ENCODE measurements around the gene ANLN. TPM values are rescaled to one million over a fixed set of nuclear protein-coding genes. Genes with fewer than 3 reads are reported as not detected.
"Not testable (repeated sequence)": the region's sequence is repeated elsewhere in the genome, so short reads cannot be mapped to it uniquely, and the experiment has no call there.

Gene ANLN
- total RNA-seq, 4 donors from 2014 or later = 9.4 to 17.3 (median 13.5) TPM

DNA sequence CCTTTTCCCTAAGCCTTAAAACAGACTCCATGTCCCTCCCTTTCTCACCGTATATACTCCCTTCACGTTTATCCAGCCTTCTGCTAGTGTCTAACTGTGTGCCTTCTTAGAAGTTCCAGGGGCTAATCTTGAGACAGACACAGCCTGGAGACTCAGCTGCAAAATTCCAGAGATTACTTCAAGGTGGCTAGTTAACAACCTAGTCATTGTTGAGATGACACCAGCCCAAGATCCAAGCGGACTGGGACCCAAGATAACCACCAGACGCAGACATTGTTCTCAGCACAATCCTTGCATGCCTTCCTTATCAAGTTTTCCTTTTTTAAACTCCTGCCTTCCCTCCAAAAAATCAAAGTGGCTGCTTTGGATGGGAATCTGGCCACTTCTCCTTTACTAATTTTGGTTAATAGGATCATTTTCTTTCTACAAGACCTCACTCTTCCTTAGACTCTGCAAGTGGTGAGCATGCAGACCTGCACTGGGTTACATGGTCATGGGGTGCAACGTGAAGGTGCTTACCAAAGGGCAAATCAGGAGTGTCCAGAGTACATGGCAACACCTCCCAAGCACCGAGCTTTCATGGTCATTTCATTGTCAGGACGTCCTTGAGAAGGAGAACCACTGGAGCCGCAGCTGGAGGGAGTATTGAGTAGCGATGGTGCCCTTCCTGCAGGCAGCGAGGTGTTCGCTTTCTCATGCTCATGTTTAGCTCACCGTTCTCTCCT is 69.7 kb downstream of the ANLN start:
- 87 to 90% methylated on average over 12 of the region's 12 CpGs for WGBS, 2 donors
- intact Hi-C loops (cut with DNase I; ENCODE audit: low total_unique reads) = no loop called here
- TF ChIP-seq, protein P1, sequence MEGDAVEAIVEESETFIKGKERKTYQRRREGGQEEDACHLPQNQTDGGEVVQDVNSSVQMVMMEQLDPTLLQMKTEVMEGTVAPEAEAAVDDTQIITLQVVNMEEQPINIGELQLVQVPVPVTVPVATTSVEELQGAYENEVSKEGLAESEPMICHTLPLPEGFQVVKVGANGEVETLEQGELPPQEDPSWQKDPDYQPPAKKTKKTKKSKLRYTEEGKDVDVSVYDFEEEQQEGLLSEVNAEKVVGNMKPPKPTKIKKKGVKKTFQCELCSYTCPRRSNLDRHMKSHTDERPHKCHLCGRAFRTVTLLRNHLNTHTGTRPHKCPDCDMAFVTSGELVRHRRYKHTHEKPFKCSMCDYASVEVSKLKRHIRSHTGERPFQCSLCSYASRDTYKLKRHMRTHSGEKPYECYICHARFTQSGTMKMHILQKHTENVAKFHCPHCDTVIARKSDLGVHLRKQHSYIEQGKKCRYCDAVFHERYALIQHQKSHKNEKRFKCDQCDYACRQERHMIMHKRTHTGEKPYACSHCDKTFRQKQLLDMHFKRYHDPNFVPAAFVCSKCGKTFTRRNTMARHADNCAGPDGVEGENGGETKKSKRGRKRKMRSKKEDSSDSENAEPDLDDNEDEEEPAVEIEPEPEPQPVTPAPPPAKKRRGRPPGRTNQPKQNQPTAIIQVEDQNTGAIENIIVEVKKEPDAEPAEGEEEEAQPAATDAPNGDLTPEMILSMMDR (IDR thresholded peaks at IDR 0.05) = no peak
- TF ChIP-seq POLR2A (IDR thresholded peaks at IDR 0.05) = no peak
- no peak for DNase-seq (ENCODE audit: low spot score in 2 of 2)
- H3K4me3 ChIP-seq (ENCODE audit: low read depth, poor library complexity, severe bottlenecking) = no peak overlapping the region

DNA sequence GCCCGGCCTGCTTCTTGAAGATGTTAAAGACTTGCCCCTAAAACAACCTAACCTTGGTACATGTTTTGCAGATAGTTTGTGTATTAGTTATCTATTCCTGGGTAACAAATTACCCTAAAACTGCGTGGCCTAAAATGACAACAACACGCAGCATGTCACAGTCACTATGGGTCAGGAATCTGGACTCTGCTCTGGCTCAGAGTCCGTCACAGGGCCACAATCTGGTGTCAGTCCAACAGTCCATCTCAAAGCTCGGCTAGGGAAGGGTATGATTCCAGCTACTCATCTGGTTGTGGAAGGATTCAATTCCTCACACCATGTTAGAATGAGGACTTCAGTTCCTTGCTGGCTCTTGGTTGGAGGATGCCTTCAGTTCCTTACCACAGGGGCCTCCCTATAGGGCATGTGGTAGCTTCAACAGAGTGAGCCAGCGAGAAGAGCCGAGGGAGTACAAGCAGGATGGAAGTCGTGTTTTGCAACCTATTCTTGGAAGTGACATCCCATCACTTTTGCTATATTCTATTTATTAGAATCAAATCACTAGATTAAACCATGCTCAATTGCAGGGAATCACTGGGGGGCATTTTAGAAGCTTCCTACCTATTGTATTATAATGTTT is 71.3 kb downstream of the ANLN start:
- DNase-seq (ENCODE audit: low spot score in 2 of 2) = no peak
- H3K4me3 ChIP-seq (ENCODE audit: low read depth, poor library complexity, severe bottlenecking) = no peak overlapping the region
- WGBS, 2 donors = 94 to 95% methylated on average over 8 of the region's 8 CpGs
- intact Hi-C loops (cut with DNase I; ENCODE audit: low total_unique reads) = no loop called here
- TF ChIP-seq POLR2A (IDR thresholded peaks at IDR 0.05) = no peak
- TF ChIP-seq, protein P1 (IDR thresholded peaks at IDR 0.05) = no peak

DNA sequence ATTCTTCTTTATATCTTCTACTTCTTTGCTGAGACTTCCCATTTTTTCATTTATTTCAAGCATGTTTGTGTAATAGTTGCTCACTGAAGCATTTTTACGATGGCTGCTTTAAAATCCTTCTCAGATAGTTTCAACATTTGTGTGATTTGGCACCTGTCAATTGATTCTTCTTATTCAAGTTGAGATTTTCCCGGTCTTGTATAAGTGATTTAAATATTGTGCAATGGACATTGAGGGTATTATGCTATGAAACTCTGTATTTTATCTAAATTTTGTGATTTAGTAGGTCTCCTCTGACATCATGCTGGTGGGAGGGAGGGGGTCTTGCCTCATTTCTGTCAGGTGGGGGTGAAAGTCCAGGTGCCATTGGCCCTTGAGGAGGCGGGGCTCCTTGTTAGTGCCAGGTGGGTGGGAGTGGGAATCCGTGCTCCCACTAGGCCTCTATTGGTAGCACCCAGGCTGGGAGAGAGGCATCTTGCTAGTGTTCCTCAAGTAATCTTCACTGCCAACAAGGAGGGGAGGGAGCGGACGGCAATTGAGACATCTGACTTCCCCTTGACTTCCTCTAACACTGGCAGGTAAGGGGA is 73.0 kb downstream of the ANLN start:
- no peak for TF ChIP-seq POLR2A (IDR thresholded peaks at IDR 0.05)
- TF ChIP-seq, protein P1 (IDR thresholded peaks at IDR 0.05) = no peak
- 91% methylated on average over 6 of the region's 6 CpGs for WGBS, 2 donors
- intact Hi-C loops (cut with DNase I; ENCODE audit: low total_unique reads) = no loop called here
- DNase-seq (ENCODE audit: low spot score in 2 of 2) = no peak
- no peak overlapping the region for H3K4me3 ChIP-seq (ENCODE audit: low read depth, poor library complexity, severe bottlenecking)

GRCh38 chr7:36464271-36464670 is 74.6 kb downstream of the ANLN start:
- intact Hi-C loops (cut with DNase I; ENCODE audit: low total_unique reads) = no loop called here
- 74 to 78% methylated on average over 3 of the region's 3 CpGs for WGBS, 2 donors
- no peak for TF ChIP-seq POLR2A (IDR thresholded peaks at IDR 0.05)
- TF ChIP-seq, protein P1 (IDR thresholded peaks at IDR 0.05) = no peak
- no peak for DNase-seq (ENCODE audit: low spot score in 2 of 2)
- no peak overlapping the region for H3K4me3 ChIP-seq (ENCODE audit: low read depth, poor library complexity, severe bottlenecking)

GRCh38 chr7:36466001-36466400 is 76.3 kb downstream of the ANLN start:
- H3K4me3 ChIP-seq (ENCODE audit: low read depth, poor library complexity, severe bottlenecking); DNase-seq (ENCODE audit: low spot score in 2 of 2); intact Hi-C loops (cut with DNase I; ENCODE audit: low total_unique reads): not testable (repeated sequence)
- 80 to 83% methylated on average over 5 of the region's 5 CpGs for WGBS, 2 donors

GRCh38 chr7:36468370-36469101 is 78.9 kb downstream of the ANLN start:
- TF ChIP-seq, protein P1 (IDR thresholded peaks at IDR 0.05) = no peak
- TF ChIP-seq POLR2A (IDR thresholded peaks at IDR 0.05) = no peak
- WGBS, 2 donors = 23 to 47% methylated on average over 2 of the region's 2 CpGs
- no peak overlapping the region for H3K4me3 ChIP-seq (ENCODE audit: low read depth, poor library complexity, severe bottlenecking)
- intact Hi-C loops (cut with DNase I; ENCODE audit: low total_unique reads) = no loop called here
- no peak for DNase-seq (ENCODE audit: low spot score in 2 of 2)

Data from lower leg skin (tissue), 4 donors.